ENCODE measurements around the gene PARVB. TPM values are rescaled to one million over a fixed set of nuclear protein-coding genes. Genes with fewer than 3 reads are reported as not detected.

PARVB gene, protein sequence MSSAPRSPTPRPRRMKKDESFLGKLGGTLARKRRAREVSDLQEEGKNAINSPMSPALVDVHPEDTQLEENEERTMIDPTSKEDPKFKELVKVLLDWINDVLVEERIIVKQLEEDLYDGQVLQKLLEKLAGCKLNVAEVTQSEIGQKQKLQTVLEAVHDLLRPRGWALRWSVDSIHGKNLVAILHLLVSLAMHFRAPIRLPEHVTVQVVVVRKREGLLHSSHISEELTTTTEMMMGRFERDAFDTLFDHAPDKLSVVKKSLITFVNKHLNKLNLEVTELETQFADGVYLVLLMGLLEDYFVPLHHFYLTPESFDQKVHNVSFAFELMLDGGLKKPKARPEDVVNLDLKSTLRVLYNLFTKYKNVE
- 100 to 1,000 TPM in 1 of 4 donors, 10 to 100 TPM in 1, 1 to 10 TPM in 2; 6.6 to 144 (median 30.1) TPM for total RNA-seq

DNA sequence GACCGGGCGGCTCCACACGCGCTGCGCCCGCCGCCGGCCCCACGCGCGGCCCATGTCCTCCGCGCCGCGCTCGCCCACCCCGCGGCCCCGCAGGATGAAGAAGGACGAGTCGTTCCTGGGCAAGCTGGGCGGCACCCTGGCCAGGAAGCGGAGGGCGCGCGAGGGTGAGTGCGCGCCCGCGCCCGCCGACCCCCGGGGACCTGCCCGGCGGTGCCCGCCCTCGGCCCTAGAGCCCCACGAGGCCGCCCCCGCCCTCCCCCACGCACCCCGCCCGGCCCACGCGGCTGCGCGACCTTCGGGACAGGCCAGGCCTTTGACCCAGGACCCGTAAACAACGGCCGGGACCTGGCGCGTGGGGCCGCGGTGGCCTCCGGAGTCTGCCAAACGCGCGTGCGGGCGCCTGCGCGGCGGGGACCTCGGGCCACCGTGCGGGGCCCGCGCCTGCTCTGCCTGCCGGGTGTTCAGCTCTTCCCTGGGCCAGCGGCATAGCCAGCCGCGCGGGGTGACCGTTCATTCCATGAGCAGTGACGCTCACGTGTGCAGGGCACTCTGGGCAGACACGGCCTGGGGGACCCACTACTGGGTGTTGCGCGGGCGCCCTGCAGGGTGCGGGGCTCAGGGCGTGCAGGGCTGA, at the start of gene PARVB:
PARVB (plus strand) TSS at position 15 of the 634 bp plus-strand sequence; CDS start at position 53, 38 bp downstream.
- Histone ChIP-seq H3K9me3 (no peaks in the 10 kb centered on the region), H3K36me3 (no peaks in the 10 kb centered on the region), H3K4me3 (peak within 1 kb of the TSS; percentile 56 to 67 (median 60)), H3K4me1 (peaks cover 3 to 17% (median 10%) of the 10 kb centered on the region in 4 donors), H3K27ac (peak within 1 kb of the TSS; percentile 82 to 87 (median 86)), H3K27me3 (peaks cover 10% of the 10 kb centered on the region)
- intact Hi-C loops (cut with DNase I; ENCODE audit: low total_unique reads) (no loop called here), in situ Hi-C loops (cut with MboI; ENCODE audit: low pct_ligation_motif_present in 1 of 4, low pct_unique_long_range_greater_than_20kb in 1 of 4, low sequenced_read_pairs in 3 of 4) (no loop called here)
- WGBS, 2 donors (ENCODE audit: low coverage in 1 of 2): 0 to 8% methylated on average over 11 to 16 of the region's 83 CpGs
- TF ChIP-seq, protein P1, sequence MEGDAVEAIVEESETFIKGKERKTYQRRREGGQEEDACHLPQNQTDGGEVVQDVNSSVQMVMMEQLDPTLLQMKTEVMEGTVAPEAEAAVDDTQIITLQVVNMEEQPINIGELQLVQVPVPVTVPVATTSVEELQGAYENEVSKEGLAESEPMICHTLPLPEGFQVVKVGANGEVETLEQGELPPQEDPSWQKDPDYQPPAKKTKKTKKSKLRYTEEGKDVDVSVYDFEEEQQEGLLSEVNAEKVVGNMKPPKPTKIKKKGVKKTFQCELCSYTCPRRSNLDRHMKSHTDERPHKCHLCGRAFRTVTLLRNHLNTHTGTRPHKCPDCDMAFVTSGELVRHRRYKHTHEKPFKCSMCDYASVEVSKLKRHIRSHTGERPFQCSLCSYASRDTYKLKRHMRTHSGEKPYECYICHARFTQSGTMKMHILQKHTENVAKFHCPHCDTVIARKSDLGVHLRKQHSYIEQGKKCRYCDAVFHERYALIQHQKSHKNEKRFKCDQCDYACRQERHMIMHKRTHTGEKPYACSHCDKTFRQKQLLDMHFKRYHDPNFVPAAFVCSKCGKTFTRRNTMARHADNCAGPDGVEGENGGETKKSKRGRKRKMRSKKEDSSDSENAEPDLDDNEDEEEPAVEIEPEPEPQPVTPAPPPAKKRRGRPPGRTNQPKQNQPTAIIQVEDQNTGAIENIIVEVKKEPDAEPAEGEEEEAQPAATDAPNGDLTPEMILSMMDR (IDR thresholded peaks at IDR 0.05): no peak
- TF ChIP-seq EP300 (IDR thresholded peaks at IDR 0.05; ENCODE audit: low read depth): no peak
- no peak for TF ChIP-seq POLR2A (IDR thresholded peaks at IDR 0.05)
- TF ChIP-seq POLR2AphosphoS5 (IDR thresholded peaks at IDR 0.05): no peak
- peak; percentile 17 for DNase-seq

DNA sequence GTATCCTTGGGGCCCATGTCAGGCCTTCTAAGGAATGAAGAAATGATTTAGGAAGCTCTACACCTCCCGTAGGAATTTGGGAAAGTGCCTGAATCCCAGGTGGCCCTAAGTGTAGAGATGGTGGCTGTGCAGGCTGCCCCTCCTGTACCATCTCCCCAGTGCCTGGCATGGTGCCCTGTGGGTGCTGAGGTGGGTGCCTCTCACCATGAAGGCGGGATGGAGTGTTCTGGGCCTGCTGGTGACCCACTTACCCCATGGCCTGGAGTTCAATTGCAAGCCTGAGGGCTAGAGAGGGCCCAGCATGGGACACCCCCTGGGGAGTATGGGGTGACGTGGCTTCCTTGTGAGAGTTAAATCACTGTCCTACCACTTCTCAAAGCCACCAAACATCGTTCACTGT, 49.1 kb upstream of the PARVB start:
- no peaks in the 10 kb centered on the region for H3K9me3 ChIP-seq
- no peak overlapping the region for H3K4me3 ChIP-seq
- TF ChIP-seq POLR2A (IDR thresholded peaks at IDR 0.05) (no peak), POLR2AphosphoS5 (IDR thresholded peaks at IDR 0.05) (no peak), EP300 (IDR thresholded peaks at IDR 0.05; ENCODE audit: low read depth) (no peak)
- TF ChIP-seq, protein P1 (IDR thresholded peaks at IDR 0.05): no peak
- H3K27ac ChIP-seq: no peak overlapping the region
- no peaks in the 10 kb centered on the region for H3K4me1 ChIP-seq
- H3K27me3 ChIP-seq: no peaks in the 10 kb centered on the region
- WGBS, 2 donors (ENCODE audit: low coverage in 1 of 2): 81% methylated on average over 4 of the region's 4 CpGs; no CpG with 5 or more reads in 1 of the 2 donors
- in situ Hi-C loops (cut with MboI; ENCODE audit: low pct_ligation_motif_present in 1 of 4, low pct_unique_long_range_greater_than_20kb in 1 of 4, low sequenced_read_pairs in 3 of 4): no loop called here
- peaks cover 0 to 63% (median 29%) of the 10 kb centered on the region in 4 donors for H3K36me3 ChIP-seq
- intact Hi-C loops (cut with DNase I; ENCODE audit: low total_unique reads): no loop called here
- no peak for DNase-seq

DNA sequence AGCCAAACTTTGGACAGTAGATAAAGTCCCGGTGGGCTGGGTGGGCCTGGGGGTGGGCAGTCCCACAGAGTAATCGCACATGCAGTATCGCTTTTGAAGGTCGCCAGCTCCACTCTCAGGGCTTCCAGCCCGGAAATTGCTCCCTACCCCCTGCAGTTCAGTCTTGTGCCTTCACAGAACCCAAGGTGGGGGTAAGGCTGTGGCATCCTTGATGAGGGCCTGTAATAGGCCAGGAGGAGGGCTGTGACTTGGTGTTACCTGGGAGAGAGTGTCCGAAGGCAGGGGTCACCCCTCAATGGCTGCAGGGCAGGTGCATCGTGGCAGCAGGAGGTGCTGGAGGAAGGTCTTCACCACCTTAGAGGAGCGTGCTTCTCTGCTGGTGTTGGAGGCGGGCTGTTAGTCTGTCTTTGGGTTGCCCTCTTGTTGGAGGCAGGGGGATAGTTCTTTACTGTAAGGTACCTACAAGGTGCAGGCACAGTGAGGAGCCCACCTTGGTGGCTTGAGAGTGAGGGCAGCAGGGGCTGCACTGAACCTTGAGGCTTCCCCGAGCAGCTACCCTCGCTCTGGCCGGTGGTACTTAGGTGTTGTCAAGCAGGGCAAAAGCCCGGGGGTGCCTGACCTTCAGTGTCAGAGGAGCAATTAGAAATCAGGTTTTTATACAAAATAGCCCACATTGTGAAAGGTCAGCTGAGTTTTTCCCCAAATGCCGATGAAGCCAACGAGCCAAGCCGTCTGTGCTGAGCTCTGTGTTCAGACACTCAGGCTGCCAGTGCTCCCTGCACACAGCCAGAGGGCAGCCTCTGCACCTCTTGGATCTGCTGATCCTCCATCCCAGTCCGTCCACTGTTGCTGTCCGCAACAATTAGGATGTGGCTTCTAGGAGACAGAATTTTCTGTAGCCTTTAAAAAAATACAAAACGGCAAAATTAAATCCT, 47.0 kb upstream of the PARVB start:
- H3K4me3 ChIP-seq: no peak overlapping the region
- intact Hi-C loops (cut with DNase I; ENCODE audit: low total_unique reads): no loop called here
- peaks cover 0 to 76% (median 36%) of the 10 kb centered on the region in 4 donors for H3K36me3 ChIP-seq
- in situ Hi-C loops (cut with MboI; ENCODE audit: low pct_ligation_motif_present in 1 of 4, low pct_unique_long_range_greater_than_20kb in 1 of 4, low sequenced_read_pairs in 3 of 4): no loop called here
- no peak for TF ChIP-seq POLR2A (IDR thresholded peaks at IDR 0.05)
- TF ChIP-seq, protein P1 (IDR thresholded peaks at IDR 0.05): no peak
- DNase-seq: no peak
- WGBS, 2 donors (ENCODE audit: low coverage in 1 of 2): 93 to 100% methylated on average over 2 to 19 of the region's 19 CpGs
- no peak overlapping the region for H3K27ac ChIP-seq
- no peaks in the 10 kb centered on the region for H3K4me1 ChIP-seq
- H3K9me3 ChIP-seq: no peaks in the 10 kb centered on the region
- H3K27me3 ChIP-seq: no peaks in the 10 kb centered on the region

DNA sequence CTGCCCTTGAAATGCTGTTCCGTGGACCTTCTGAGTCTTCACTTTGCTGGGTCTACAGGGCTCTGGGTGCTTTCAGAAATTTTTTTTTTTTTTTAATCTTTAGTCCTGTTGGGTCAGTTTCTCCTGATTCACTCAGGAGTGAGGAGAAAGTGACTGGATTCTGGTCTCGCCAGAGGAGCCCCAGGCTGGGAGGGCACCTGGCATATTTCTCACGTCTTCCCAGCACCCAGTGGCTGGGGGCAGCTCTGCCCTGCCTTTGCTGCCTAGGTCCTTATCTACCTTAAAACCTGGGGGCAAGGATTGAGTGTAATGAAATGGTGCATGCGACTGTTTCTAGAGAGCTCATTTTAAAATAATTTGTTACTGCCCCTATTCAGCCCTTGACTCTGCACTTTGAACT, 45.5 kb upstream of the PARVB start:
- no peaks in the 10 kb centered on the region for H3K27me3 ChIP-seq
- H3K9me3 ChIP-seq: no peaks in the 10 kb centered on the region
- H3K27ac ChIP-seq: no peak overlapping the region
- no peak for DNase-seq
- TF ChIP-seq EP300 (IDR thresholded peaks at IDR 0.05; ENCODE audit: low read depth) (no peak), POLR2AphosphoS5 (IDR thresholded peaks at IDR 0.05) (no peak), POLR2A (IDR thresholded peaks at IDR 0.05) (no peak)
- TF ChIP-seq, protein P1 (IDR thresholded peaks at IDR 0.05): no peak
- 95 to 98% methylated on average over 3 to 4 of the region's 4 CpGs for WGBS, 2 donors (ENCODE audit: low coverage in 1 of 2)
- intact Hi-C loops (cut with DNase I; ENCODE audit: low total_unique reads) (no loop called here), in situ Hi-C loops (cut with MboI; ENCODE audit: low pct_ligation_motif_present in 1 of 4, low pct_unique_long_range_greater_than_20kb in 1 of 4, low sequenced_read_pairs in 3 of 4) (no loop called here)
- H3K4me3 ChIP-seq: no peak overlapping the region
- H3K36me3 ChIP-seq: peaks cover 0 to 76% (median 35%) of the 10 kb centered on the region in 4 donors
- H3K4me1 ChIP-seq: no peaks in the 10 kb centered on the region
